Measurements from ENCODE around the gene ABI3. TPM values are rescaled to one million over a fixed set of nuclear protein-coding genes. Genes with fewer than 3 reads are reported as not detected.

The ABI3 gene
- total and polyA plus RNA-seq, 11 donors = 3.3 to 16.1 (median 6.4) TPM

- Histone ChIP-seq H3K9me3 (no peaks in the 10 kb centered on the region), H3K4me1 (peaks cover 0 to 12% (median 7%) of the 10 kb centered on the region in 12 donors), H3K27me3 (no peaks in the 10 kb centered on the region), H3K4me3 (no peak overlapping the region), H3K27ac (no peak overlapping the region), H3K36me3 (no peaks in the 10 kb centered on the region)
- TF ChIP-seq POLR2A (IDR thresholded peaks at IDR 0.05) (no peak), CTCF (IDR thresholded peaks at IDR 0.05) (no peak)
- DNase-seq (no peak), ATAC-seq (peak in 2 of 4 donors; percentile 45 to 54)
- WGBS, 4 donors = 76 to 85% (median 82%) methylated on average over 6 of the region's 6 CpGs
- intact Hi-C loops (cut with DNase I) = no loop called here
Measured at GRCh38 chr17:49252148-49252695, 41.7 kb downstream of the ABI3 start.

GRCh38 chr17:49254066-49254465 is 43.6 kb downstream of the ABI3 start:
- 68 to 72% (median 71%) methylated on average over 4 of the region's 4 CpGs for WGBS, 4 donors

GRCh38 chr17:49255125-49255524 is 44.6 kb downstream of the ABI3 start:
- peaks cover 0 to 11% (median 2%) of the 10 kb centered on the region in 12 donors for H3K4me1 ChIP-seq
- no peak for DNase-seq
- intact Hi-C loops (cut with DNase I) = no loop called here
- no peaks in the 10 kb centered on the region for H3K9me3 ChIP-seq
- TF ChIP-seq POLR2A (IDR thresholded peaks at IDR 0.05) (no peak), CTCF (IDR thresholded peaks at IDR 0.05) (no peak)
- 61 to 88% (median 77%) methylated on average over 5 of the region's 5 CpGs for WGBS, 4 donors
- no peak overlapping the region for H3K27ac ChIP-seq
- no peak overlapping the region for H3K4me3 ChIP-seq
- no peaks in the 10 kb centered on the region for H3K27me3 ChIP-seq
- no peak for ATAC-seq
- H3K36me3 ChIP-seq = no peaks in the 10 kb centered on the region

More at GRCh38 chr17:49254066-49254465, 43.6 kb downstream of the ABI3 start:
- H3K27me3 ChIP-seq = no peaks in the 10 kb centered on the region
- H3K36me3 ChIP-seq = no peaks in the 10 kb centered on the region
- ATAC-seq (no peak), DNase-seq (no peak)
- TF ChIP-seq CTCF (IDR thresholded peaks at IDR 0.05) = no peak
- TF ChIP-seq POLR2A (IDR thresholded peaks at IDR 0.05) = no peak
- H3K9me3 ChIP-seq = no peaks in the 10 kb centered on the region
- no peak overlapping the region for H3K4me3 ChIP-seq
- intact Hi-C loops (cut with DNase I) = no loop called here
- no peak overlapping the region for H3K27ac ChIP-seq
- H3K4me1 ChIP-seq = peaks cover 0 to 12% (median 5%) of the 10 kb centered on the region in 12 donors

GRCh38 chr17:49258394-49258793 is 47.9 kb downstream of the ABI3 start:
- Histone ChIP-seq H3K36me3 (no peaks in the 10 kb centered on the region), H3K27ac (no peak overlapping the region), H3K9me3 (no peaks in the 10 kb centered on the region), H3K27me3 (no peaks in the 10 kb centered on the region), H3K4me3 (no peak overlapping the region), H3K4me1 (peaks cover 0 to 20% (median 9%) of the 10 kb centered on the region in 12 donors)
- DNase-seq = no peak
- intact Hi-C loops (cut with DNase I) = no loop called here
- ATAC-seq = no peak
- no peak for TF ChIP-seq POLR2A (IDR thresholded peaks at IDR 0.05)
- no peak for TF ChIP-seq CTCF (IDR thresholded peaks at IDR 0.05)
- WGBS, 4 donors = 83 to 92% (median 90%) methylated on average over 3 of the region's 3 CpGs
